Stimulated activated naive CD8-positive, alpha-beta T cell treated with anti-CD3 and anti-CD28 coated beads, Interleukin-15, amount 100 ng/mL, for 72 hours (primary cell): Measurements from ENCODE around the gene XRCC2.
"Not testable (repeated sequence)": the region's sequence is repeated elsewhere in the genome, so short reads cannot be mapped to it uniquely, and the experiment has no call there.

ENCODE experiments used
- ATAC-seq: fragments of 150-1000 bp; cut with Tn5 transposase; 2 replicates; pipeline ENCODE4 v1.10.0; 2021; ENCODE audit warnings: mild to moderate bottlenecking, moderate library complexity
- DNase-seq, 2 donors: peaks; one replicate each; pipeline ENCODE4 v3.0.0; 2021 to 2022
- H3K27ac Mint-ChIP-seq, 2 donors: one replicate each; pipeline ENCODE4 v1.8.0; 2022; ENCODE audit warnings: mild to moderate bottlenecking in 2 of 2, mixed read lengths in 2 of 2, moderate library complexity in 2 of 2
- H3K27me3 Mint-ChIP-seq: one replicate; pipeline ENCODE4 v1.8.0; 2022; ENCODE audit warnings: mixed read lengths
- H3K4me1 Mint-ChIP-seq: one replicate; pipeline ENCODE4 v1.8.0; 2022; ENCODE audit warnings: mild to moderate bottlenecking, mixed read lengths
- H3K4me3 Mint-ChIP-seq, 2 donors: one replicate each; pipeline ENCODE4 v1.8.0; 2022; ENCODE audit warnings: mild to moderate bottlenecking in 2 of 2, mixed read lengths in 2 of 2, moderate library complexity in 1 of 2
- H3K9me3 Mint-ChIP-seq, 2 donors: one replicate each; pipeline ENCODE4 v1.8.0; 2022; ENCODE audit warnings: mixed read lengths in 2 of 2

The XRCC2 gene

GRCh38 chr7:152675759-152676636 lies at the start of gene XRCC2:
XRCC2 (minus strand) TSS chr7:152676141; CDS start chr7:152676079, 62 bp downstream.
- peak within 1 kb of the TSS; percentile 98 to 99 for H3K27ac Mint-ChIP-seq
- peaks cover 7% of the 10 kb centered on the region for H3K4me1 Mint-ChIP-seq
- H3K9me3 Mint-ChIP-seq, result no peaks in the 10 kb centered on the region
- ATAC-seq, result peak; percentile 95
- H3K27me3 Mint-ChIP-seq, result no peaks in the 10 kb centered on the region
- H3K4me3 Mint-ChIP-seq, result peak within 1 kb of the TSS; percentile 88 to 97
- DNase-seq, result peak; percentile 94 to 98

GRCh38 chr7:152723364-152723763 lies 47.4 kb upstream of the XRCC2 start:
- Mint-ChIP-seq H3K9me3 (no peaks in the 10 kb centered on the region), H3K4me3 (no peak overlapping the region)
- no peak for ATAC-seq

GRCh38 chr7:152712412-152713042 lies 36.6 kb upstream of the XRCC2 start:
- H3K4me3 Mint-ChIP-seq, H3K9me3 Mint-ChIP-seq, DNase-seq, ATAC-seq, H3K27ac Mint-ChIP-seq, H3K27me3 Mint-ChIP-seq, H3K4me1 Mint-ChIP-seq: not testable (repeated sequence)

More at GRCh38 chr7:152723364-152723763, 47.4 kb upstream of the XRCC2 start:
- no peak for DNase-seq
- Mint-ChIP-seq H3K4me1 (no peaks in the 10 kb centered on the region), H3K27ac (no peak overlapping the region), H3K27me3 (no peaks in the 10 kb centered on the region)

- no peak overlapping the region for H3K4me3 Mint-ChIP-seq
- no peaks in the 10 kb centered on the region for H3K27me3 Mint-ChIP-seq
- ATAC-seq (no peak), DNase-seq (no peak)
- H3K9me3 Mint-ChIP-seq, result no peaks in the 10 kb centered on the region
- H3K27ac Mint-ChIP-seq, result no peak overlapping the region
- H3K4me1 Mint-ChIP-seq, result peaks cover 6% of the 10 kb centered on the region
Observed at GRCh38 chr7:152711444-152711944, 35.6 kb upstream of the XRCC2 start.

- ATAC-seq (no peak), DNase-seq (no peak)
- Mint-ChIP-seq H3K9me3 (peaks cover 0 to 6% of the 10 kb centered on the region in 2 donors), H3K27ac (peak overlapping the region in 1 of 2 donors; percentile 13), H3K4me3 (no peak overlapping the region), H3K4me1 (peaks cover 6% of the 10 kb centered on the region), H3K27me3 (no peaks in the 10 kb centered on the region)
Observed at GRCh38 chr7:152710153-152710442, 34.2 kb upstream of the XRCC2 start.

- Mint-ChIP-seq H3K27me3 (no peaks in the 10 kb centered on the region), H3K4me1 (peaks cover 6% of the 10 kb centered on the region), H3K4me3 (no peak overlapping the region), H3K27ac (no peak overlapping the region), H3K9me3 (peaks cover 4 to 12% of the 10 kb centered on the region in 2 donors)
- DNase-seq (no peak), ATAC-seq (no peak)
Observed at GRCh38 chr7:152709287-152710152, 33.6 kb upstream of the XRCC2 start.

- ATAC-seq (no peak), DNase-seq (no peak)
- no peaks in the 10 kb centered on the region for H3K27me3 Mint-ChIP-seq
- peaks cover 6 to 15% of the 10 kb centered on the region in 2 donors for H3K9me3 Mint-ChIP-seq
- H3K27ac Mint-ChIP-seq, result no peak overlapping the region
- H3K4me1 Mint-ChIP-seq, result no peaks in the 10 kb centered on the region
- H3K4me3 Mint-ChIP-seq, result no peak overlapping the region
Observed at GRCh38 chr7:152704796-152705384, 28.9 kb upstream of the XRCC2 start.

- no peaks in the 10 kb centered on the region for H3K27me3 Mint-ChIP-seq
- ATAC-seq (no peak), DNase-seq (no peak)
- H3K27ac Mint-ChIP-seq, result no peak overlapping the region
- no peak overlapping the region for H3K4me3 Mint-ChIP-seq
- H3K9me3 Mint-ChIP-seq, result no peaks in the 10 kb centered on the region
- no peaks in the 10 kb centered on the region for H3K4me1 Mint-ChIP-seq
Observed at GRCh38 chr7:152699079-152699478, 23.1 kb upstream of the XRCC2 start.

GRCh38 chr7:152697268-152697974 lies 21.5 kb upstream of the XRCC2 start:
- not testable (repeated sequence) for H3K4me3 Mint-ChIP-seq, H3K27ac Mint-ChIP-seq, ATAC-seq

GRCh38 chr7:152692196-152692595 lies 16.3 kb upstream of the XRCC2 start:
- not testable (repeated sequence) for H3K27me3 Mint-ChIP-seq, H3K4me1 Mint-ChIP-seq, H3K4me3 Mint-ChIP-seq

More at GRCh38 chr7:152697268-152697974, 21.5 kb upstream of the XRCC2 start:
- H3K27me3 Mint-ChIP-seq, DNase-seq, H3K4me1 Mint-ChIP-seq, H3K9me3 Mint-ChIP-seq: not testable (repeated sequence)

GRCh38 chr7:152683297-152683696 lies 7.4 kb upstream of the XRCC2 start:
- no peak overlapping the region for H3K4me3 Mint-ChIP-seq
- no peaks in the 10 kb centered on the region for H3K4me1 Mint-ChIP-seq
- no peaks in the 10 kb centered on the region for H3K9me3 Mint-ChIP-seq
- ATAC-seq (no peak), DNase-seq (no peak)
- no peak overlapping the region for H3K27ac Mint-ChIP-seq
- H3K27me3 Mint-ChIP-seq, result no peaks in the 10 kb centered on the region

More at GRCh38 chr7:152692196-152692595, 16.3 kb upstream of the XRCC2 start:
- not testable (repeated sequence) for H3K27ac Mint-ChIP-seq, ATAC-seq, DNase-seq, H3K9me3 Mint-ChIP-seq

GRCh38 chr7:152677808-152678670 lies 2.1 kb upstream of the XRCC2 start:
- Mint-ChIP-seq H3K4me1 (peaks cover 7% of the 10 kb centered on the region), H3K4me3 (peak overlapping the region in 1 of 2 donors; percentile 30), H3K27ac (no peak overlapping the region), H3K27me3 (no peaks in the 10 kb centered on the region), H3K9me3 (no peaks in the 10 kb centered on the region)
- DNase-seq, result no peak
- no peak for ATAC-seq

- ATAC-seq, result peak; percentile 52
- Mint-ChIP-seq H3K27me3 (no peaks in the 10 kb centered on the region), H3K9me3 (no peaks in the 10 kb centered on the region)
Observed at GRCh38 chr7:152674860-152675758, 832 bp downstream of the XRCC2 start.

More at GRCh38 chr7:152674860-152675758, 832 bp downstream of the XRCC2 start:
- peak in 1 of 2 donors; percentile 37 for DNase-seq
- peak overlapping the region; percentile 98 to 99 for H3K27ac Mint-ChIP-seq
- H3K4me1 Mint-ChIP-seq, result peaks cover 7% of the 10 kb centered on the region
- H3K4me3 Mint-ChIP-seq, result peak overlapping the region; percentile 88 to 97
